Stimulated activated CD4-positive, alpha-beta T cell treated with anti-CD3 and anti-CD28 coated beads, Interleukin-4, amount 100 ng/mL, for 1 hour (primary cell): ENCODE data around the gene PTX3.

Experiments used
- DNase-seq: peaks from one replicate; pipeline ENCODE4 v3.0.0-alpha.2; 2020

Gene PTX3

GRCh38 chr3:157436583-157437291 lies at the start of gene PTX3:
Gene PTX3, plus strand, starts transcription at chr3:157436850. Its CDS starts 84 bp downstream, at chr3:157436934.
- DNase-seq, result no peak

GRCh38 chr3:157387708-157388435 lies 48.8 kb upstream of the PTX3 start:
- no peak for DNase-seq

GRCh38 chr3:157388976-157389375 lies 47.7 kb upstream of the PTX3 start:
- no peak for DNase-seq

GRCh38 chr3:157390713-157391515 lies 45.7 kb upstream of the PTX3 start:
- no peak for DNase-seq

GRCh38 chr3:157392104-157392503 lies 44.5 kb upstream of the PTX3 start:
- DNase-seq, result no peak

GRCh38 chr3:157393113-157393512 lies 43.5 kb upstream of the PTX3 start:
- DNase-seq, result no peak

- no peak for DNase-seq
Observed at GRCh38 chr3:157394411-157394810, 42.2 kb upstream of the PTX3 start.

GRCh38 chr3:157398598-157398997 lies 38.1 kb upstream of the PTX3 start:
- no peak for DNase-seq

GRCh38 chr3:157404381-157404780 lies 32.3 kb upstream of the PTX3 start:
- no peak for DNase-seq

GRCh38 chr3:157405457-157405856 lies 31.2 kb upstream of the PTX3 start:
- no peak for DNase-seq

- no peak for DNase-seq
Observed at GRCh38 chr3:157406394-157406793, 30.3 kb upstream of the PTX3 start.

- DNase-seq, result no peak
Observed at GRCh38 chr3:157407769-157408168, 28.9 kb upstream of the PTX3 start.

GRCh38 chr3:157408499-157409149 lies 28.0 kb upstream of the PTX3 start:
- DNase-seq, result no peak

- no peak for DNase-seq
Observed at GRCh38 chr3:157409516-157409915, 27.1 kb upstream of the PTX3 start.

GRCh38 chr3:157410945-157411344 lies 25.7 kb upstream of the PTX3 start:
- DNase-seq, result no peak

- no peak for DNase-seq
Observed at GRCh38 chr3:157412323-157412855, 24.3 kb upstream of the PTX3 start.

GRCh38 chr3:157414861-157415260 lies 21.8 kb upstream of the PTX3 start:
- DNase-seq, result no peak

GRCh38 chr3:157416347-157417087 lies 20.1 kb upstream of the PTX3 start:
- no peak for DNase-seq

- no peak for DNase-seq
Observed at GRCh38 chr3:157417247-157417646, 19.4 kb upstream of the PTX3 start.

GRCh38 chr3:157418104-157418503 lies 18.5 kb upstream of the PTX3 start:
- DNase-seq, result no peak

- no peak for DNase-seq
Observed at GRCh38 chr3:157420606-157421130, 16.0 kb upstream of the PTX3 start.

- DNase-seq, result no peak
Observed at GRCh38 chr3:157423337-157423736, 13.3 kb upstream of the PTX3 start.
